Endothelial cell of umbilical vein (primary cell): ENCODE results near the gene KAZN. TPM values are rescaled to one million over a fixed set of nuclear protein-coding genes. Genes with fewer than 3 reads are reported as not detected.

Experiments used
- BruUV-seq: library from RNA; stranded (reverse); fragments of 400-500 nt; replicated peaks from 2 replicates; lab custom pipeline; 2021; lab: Mats Ljungman, UMichigan
- CTCF ChIA-PET: fragments of 300-600, 350-600 bp; sonication (Branson Sonifier 250); formaldehyde crosslinking; loops from one replicate; lab custom pipeline; 2021; ENCODE audit warnings: antibody characterized with exemption, inconsistent platforms; lab: Charles Lee
- POLR2A ChIA-PET: fragments of 300-600, 350-600 bp; sonication (Branson Sonifier 250); formaldehyde crosslinking; loops from one replicate; lab custom pipeline; 2021; ENCODE audit warnings: antibody characterized with exemption, inconsistent platforms; lab: Charles Lee
- DNase-seq: peaks from one replicate; pipeline ENCODE4 v3.0.0-alpha.2; 2011; ENCODE audit warnings: low read depth, low spot score
- FAIRE-seq: peaks from 2 replicates; lab custom pipeline; 2011; peaks lifted over from hg19 to GRCh38; lab: Jason Lieb, UNC
- H2AFZ ChIP-seq: 2 replicates; pipeline ENCODE4 v1.6.0; 2012; ENCODE audit warnings: low read depth, low read length, control low read depth, inconsistent platforms
- H3K27ac ChIP-seq: 2 replicates; pipeline ENCODE4 v1.5.1; 2011; ENCODE audit warnings: low read depth, mild to moderate bottlenecking, control low read depth, low read length, moderate library complexity; ENCODE audit not compliant: insufficient read depth
- H3K27me3 ChIP-seq, 2 experiments: 2 replicates each; pipeline versions ENCODE4 v1.6.0 to v1.6.1; 2011; ENCODE audit warnings: low read length in 2 of 2, mixed read lengths in 1 of 2; ENCODE audit not compliant: control insufficient read depth in 2 of 2, insufficient read depth in 2 of 2
- H3K36me3 ChIP-seq, 2 experiments: 2 replicates in 1 of 2; 3 replicates in 1 of 2; pipeline ENCODE4 v1.5.1; 2011; ENCODE audit warnings: low read length in 2 of 2, mild to moderate bottlenecking in 1 of 2, moderate library complexity in 1 of 2; ENCODE audit not compliant: control insufficient read depth in 2 of 2, insufficient read depth in 2 of 2; ENCODE audit errors: extremely low read depth in 1 of 2
- H3K4me1 ChIP-seq: 3 replicates; pipeline ENCODE4 v1.5.1; 2011; ENCODE audit warnings: mild to moderate bottlenecking, low read length; ENCODE audit not compliant: control insufficient read depth, insufficient read depth; ENCODE audit errors: extremely low read depth
- H3K4me2 ChIP-seq: 2 replicates; pipeline ENCODE4 v1.6.1; 2011; ENCODE audit warnings: low read length, control low read depth, mixed read lengths; ENCODE audit not compliant: insufficient read depth
- H3K4me3 ChIP-seq, 3 experiments: fragments of 200-600 bp in 1 of 3; sonication (generic), shearing (Covaris generic) in 1 of 3; replicated peaks in 1 of 3; 2 replicates each; pipeline ENCODE4 v1.5.1; 2011 to 2016; ENCODE audit warnings: control low read depth in 3 of 3, low read length in 3 of 3, mild to moderate bottlenecking in 2 of 3, inconsistent platforms in 1 of 3, low read depth in 1 of 3, moderate library complexity in 1 of 3; ENCODE audit not compliant: insufficient read depth in 1 of 3
- H3K79me2 ChIP-seq: 2 replicates; pipeline ENCODE4 v1.6.0; 2012; ENCODE audit warnings: low read length, inconsistent platforms; ENCODE audit not compliant: control insufficient read depth, insufficient read depth
- H3K9ac ChIP-seq: replicated peaks from 2 replicates; pipeline ENCODE3; 2011; ENCODE audit warnings: low read length, control low read depth; ENCODE audit not compliant: insufficient read depth; ENCODE audit errors: extremely low read depth
- H3K9me1 ChIP-seq: replicated peaks from 3 replicates; pipeline ENCODE4 v1.6.0; 2011; ENCODE audit warnings: mild to moderate bottlenecking, low read length; ENCODE audit not compliant: control insufficient read depth, insufficient read depth; ENCODE audit errors: extremely low read depth
- H3K9me3 ChIP-seq: replicated peaks from 2 replicates; pipeline ENCODE4 v1.5.1; 2012; ENCODE audit warnings: low read length, inconsistent platforms; ENCODE audit not compliant: control insufficient read depth, insufficient read depth
- H4K20me1 ChIP-seq: replicated peaks from 2 replicates; pipeline ENCODE3; 2011; ENCODE audit warnings: mild to moderate bottlenecking, low read length; ENCODE audit not compliant: control insufficient read depth, insufficient read depth; ENCODE audit errors: extremely low read depth
- EZH2 ChIP-seq: IDR thresholded peaks from 2 replicates; pipeline ENCODE4 v1.6.1; 2012; ENCODE audit warnings: borderline replicate concordance, low read depth, mild to moderate bottlenecking, moderate library complexity, low read length, inconsistent platforms; ENCODE audit not compliant: severe bottlenecking
- FOS ChIP-seq: IDR thresholded peaks from 2 replicates; pipeline ENCODE4 v1.6.1; 2011; ENCODE audit warnings: mild to moderate bottlenecking, low read length, moderate library complexity, borderline replicate concordance; ENCODE audit not compliant: insufficient read depth
- GATA2 ChIP-seq: IDR thresholded peaks from 2 replicates; pipeline ENCODE4 v1.7.0; 2011; ENCODE audit warnings: low read depth, mild to moderate bottlenecking, moderate library complexity, mixed read lengths, low read length; ENCODE audit not compliant: insufficient read length, insufficient read depth
- JUN ChIP-seq: IDR thresholded peaks from 2 replicates; pipeline ENCODE4 v1.6.1; 2011; ENCODE audit warnings: borderline replicate concordance, low read depth; ENCODE audit not compliant: insufficient read length, insufficient read depth
- MYC ChIP-seq: IDR thresholded peaks from one replicate; pipeline ENCODE4 v1.6.1; 2011; ENCODE audit warnings: mild to moderate bottlenecking, low read depth, low read length
- POLR2A ChIP-seq: IDR thresholded peaks from 2 replicates; pipeline ENCODE4 v1.6.1; 2012; ENCODE audit warnings: low read depth, mild to moderate bottlenecking, control low read depth, low read length
- POLR2AphosphoS5 ChIP-seq: IDR thresholded peaks from 2 replicates; pipeline ENCODE4 v1.6.1; 2012; ENCODE audit warnings: low read depth, mild to moderate bottlenecking, control low read depth, low read length, moderate library complexity; ENCODE audit not compliant: insufficient read depth
- dilution Hi-C: fragments of 300-500 bp; cut with MboI; formaldehyde crosslinking; loops from one replicate; pipeline ENCODE4 v1.15.0; 2019; ENCODE audit warnings: low sequenced_read_pairs; ENCODE audit not compliant: extremely low pct_ligation_motif_present
- intact Hi-C: fragments of 100-400 bp; cut with micrococcal nuclease; formaldehyde crosslinking; loops from one replicate; pipeline ENCODE4 v1.10.0; 2022
- polyA plus RNA-seq, 4 experiments: library from polyadenylated mRNA; depleted of rRNA in 3 of 4; stranded (reverse) in 3 of 4; unstranded in 1 of 4; fragments of >200 nt; gene quantifications; 2 replicates each; pipeline versions ENCODE4 v1.2.1 to v1.2.3, GENCODE V29; 2011 to 2012; ENCODE audit warnings: missing spikeins in 1 of 4
- total RNA-seq: library from RNA; stranded (reverse); gene quantifications from 2 replicates; pipeline ENCODE4 v1.2.3, GENCODE V29; 2021
- TF ChIP-seq, protein P1 (sequence below): IDR thresholded peaks from 2 replicates; pipeline ENCODE4 v1.6.1; 2011; ENCODE audit not compliant: insufficient read depth, insufficient read length
- TF ChIP-seq, protein P2 (sequence below), 2 donors: IDR thresholded peaks; 1 replicate in 1 of 2; 2 replicates in 1 of 2; pipeline ENCODE4 v1.5.1; 2011; ENCODE audit warnings: low read length in 2 of 2, mild to moderate bottlenecking in 2 of 2, moderate library complexity in 2 of 2, control low read depth in 1 of 2, inconsistent platforms in 1 of 2, low read depth in 1 of 2; ENCODE audit not compliant: insufficient read depth in 1 of 2; ENCODE audit errors: extremely low read depth in 1 of 2

The KAZN gene
- total and polyA plus RNA-seq, 2 donors (not counting 3 experiments of a cell fraction or from before 2014, with no cell fraction given) = 1.6 to 5.8 TPM

DNA sequence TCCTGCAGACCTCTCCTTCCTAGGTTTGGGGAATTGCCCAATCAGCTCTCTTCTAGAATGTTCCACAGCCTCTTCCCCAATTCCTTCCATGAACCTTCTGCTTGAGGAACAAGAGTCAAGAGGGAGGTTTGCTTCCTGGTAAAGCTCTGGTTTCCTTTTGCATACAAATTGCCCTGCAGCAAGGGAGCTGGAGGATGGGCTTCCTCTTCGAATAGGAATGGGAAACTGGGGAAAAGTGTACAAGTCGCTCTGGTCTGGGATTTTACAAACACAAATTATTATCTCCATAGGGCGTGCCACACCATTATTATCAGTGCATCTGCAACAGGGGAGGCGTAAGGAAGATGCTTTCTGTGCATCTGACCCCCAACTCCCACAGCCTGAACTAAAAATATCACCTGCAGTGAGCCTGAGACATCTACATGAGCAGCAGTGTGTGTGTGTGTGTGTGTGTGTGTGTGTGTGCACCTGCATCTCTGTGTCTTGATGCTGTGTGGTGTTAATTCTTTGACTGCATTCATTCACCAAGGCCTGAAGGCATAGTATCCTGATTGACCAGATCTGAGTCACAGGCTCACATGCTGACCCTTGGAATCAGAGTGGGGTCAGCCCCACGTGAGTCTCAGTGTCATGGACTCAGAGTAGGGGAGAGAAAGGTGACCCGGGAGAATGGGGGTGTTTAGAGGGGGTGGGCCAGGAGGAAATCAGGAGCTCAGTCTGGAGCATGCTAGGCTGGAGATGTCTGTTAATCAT is 272.9 kb downstream of the KAZN start:
- TF ChIP-seq POLR2A = no peak
- TF ChIP-seq MYC = no peak
- TF ChIP-seq, protein P1, sequence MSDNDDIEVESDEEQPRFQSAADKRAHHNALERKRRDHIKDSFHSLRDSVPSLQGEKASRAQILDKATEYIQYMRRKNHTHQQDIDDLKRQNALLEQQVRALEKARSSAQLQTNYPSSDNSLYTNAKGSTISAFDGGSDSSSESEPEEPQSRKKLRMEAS = no peak
- TF ChIP-seq, protein P2, sequence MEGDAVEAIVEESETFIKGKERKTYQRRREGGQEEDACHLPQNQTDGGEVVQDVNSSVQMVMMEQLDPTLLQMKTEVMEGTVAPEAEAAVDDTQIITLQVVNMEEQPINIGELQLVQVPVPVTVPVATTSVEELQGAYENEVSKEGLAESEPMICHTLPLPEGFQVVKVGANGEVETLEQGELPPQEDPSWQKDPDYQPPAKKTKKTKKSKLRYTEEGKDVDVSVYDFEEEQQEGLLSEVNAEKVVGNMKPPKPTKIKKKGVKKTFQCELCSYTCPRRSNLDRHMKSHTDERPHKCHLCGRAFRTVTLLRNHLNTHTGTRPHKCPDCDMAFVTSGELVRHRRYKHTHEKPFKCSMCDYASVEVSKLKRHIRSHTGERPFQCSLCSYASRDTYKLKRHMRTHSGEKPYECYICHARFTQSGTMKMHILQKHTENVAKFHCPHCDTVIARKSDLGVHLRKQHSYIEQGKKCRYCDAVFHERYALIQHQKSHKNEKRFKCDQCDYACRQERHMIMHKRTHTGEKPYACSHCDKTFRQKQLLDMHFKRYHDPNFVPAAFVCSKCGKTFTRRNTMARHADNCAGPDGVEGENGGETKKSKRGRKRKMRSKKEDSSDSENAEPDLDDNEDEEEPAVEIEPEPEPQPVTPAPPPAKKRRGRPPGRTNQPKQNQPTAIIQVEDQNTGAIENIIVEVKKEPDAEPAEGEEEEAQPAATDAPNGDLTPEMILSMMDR (IDR thresholded peaks at IDR 0.05; ENCODE audit: extremely low read depth in 1 of 2, insufficient read depth in 1 of 2, low read depth in 1 of 2, low read length in 2 of 2) = no peak
- no peak for TF ChIP-seq FOS
- TF ChIP-seq EZH2 = no peak
- no peak for TF ChIP-seq POLR2AphosphoS5
- no peak for TF ChIP-seq JUN
- no peak for TF ChIP-seq GATA2
- no peak overlapping the region for H3K27ac ChIP-seq
- no peaks in the 10 kb centered on the region for H3K4me1 ChIP-seq
- dilution Hi-C loops (no loop called here), intact Hi-C loops (no loop called here)
- H3K9me3 ChIP-seq = no peaks in the 10 kb centered on the region
- H3K27me3 ChIP-seq = no peaks in the 10 kb centered on the region
- no peaks in the 10 kb centered on the region for H4K20me1 ChIP-seq
- H3K9ac ChIP-seq = no peak overlapping the region
- DNase-seq = no peak
- H3K4me2 ChIP-seq = no peak overlapping the region
- H3K4me3 ChIP-seq = no peak overlapping the region
- no peak for FAIRE-seq
- BruUV-seq = no TSS peak
- ChIA-PET CTCF (no interaction called here), POLR2A (no interaction called here)
- no peaks in the 10 kb centered on the region for H3K79me2 ChIP-seq
- no peaks in the 10 kb centered on the region for H3K9me1 ChIP-seq
- H2AFZ ChIP-seq = no peak overlapping the region
- H3K36me3 ChIP-seq = no peaks in the 10 kb centered on the region
